Anterior cingulate cortex (tissue), 58 donors: ENCODE measurements around the gene PRKCI.
"Not testable (repeated sequence)": the region's sequence is repeated elsewhere in the genome, so short reads cannot be mapped to it uniquely, and the experiment has no call there.

ENCODE experiments used
- DNase-seq, 58 donors: peaks; one replicate each; lab custom pipeline; 2025; lab: John Stamatoyannopoulos, UW

The PRKCI gene

GRCh38 chr3:170331143-170331542 lies 108.9 kb downstream of the PRKCI start:
- DNase-seq: no peak

- DNase-seq: no peak
These were observed 115.2 kb downstream of the PRKCI start for GRCh38 chr3:170337420-170337819.

GRCh38 chr3:170338690-170339340 lies 116.6 kb downstream of the PRKCI start:
- DNase-seq: no peak

- not testable (repeated sequence) for DNase-seq
These were observed 120.0 kb downstream of the PRKCI start for GRCh38 chr3:170342273-170342672.

DNA sequence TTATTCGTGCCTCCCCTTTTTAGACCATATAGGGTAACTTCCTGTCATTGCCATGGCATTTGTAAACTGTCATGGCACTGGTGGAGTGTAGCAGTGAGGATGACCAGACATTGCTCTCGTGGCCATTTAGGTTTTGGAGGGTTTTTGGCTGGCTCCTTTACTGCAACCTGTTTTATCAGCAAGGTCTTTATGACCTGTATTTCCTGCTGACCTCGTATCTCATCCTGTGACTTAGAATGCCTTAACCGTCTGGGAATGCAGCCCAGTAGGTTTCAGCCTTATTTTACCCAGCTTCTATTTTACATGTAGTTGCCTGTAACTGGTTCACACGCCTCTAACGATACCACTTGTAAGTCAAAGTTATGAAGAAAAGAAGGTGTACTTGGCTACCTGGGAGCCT lies 121.6 kb downstream of the PRKCI start:
- not testable (repeated sequence) for DNase-seq

- no peak for DNase-seq
These were observed 122.7 kb downstream of the PRKCI start for GRCh38 chr3:170344971-170345370.

DNA sequence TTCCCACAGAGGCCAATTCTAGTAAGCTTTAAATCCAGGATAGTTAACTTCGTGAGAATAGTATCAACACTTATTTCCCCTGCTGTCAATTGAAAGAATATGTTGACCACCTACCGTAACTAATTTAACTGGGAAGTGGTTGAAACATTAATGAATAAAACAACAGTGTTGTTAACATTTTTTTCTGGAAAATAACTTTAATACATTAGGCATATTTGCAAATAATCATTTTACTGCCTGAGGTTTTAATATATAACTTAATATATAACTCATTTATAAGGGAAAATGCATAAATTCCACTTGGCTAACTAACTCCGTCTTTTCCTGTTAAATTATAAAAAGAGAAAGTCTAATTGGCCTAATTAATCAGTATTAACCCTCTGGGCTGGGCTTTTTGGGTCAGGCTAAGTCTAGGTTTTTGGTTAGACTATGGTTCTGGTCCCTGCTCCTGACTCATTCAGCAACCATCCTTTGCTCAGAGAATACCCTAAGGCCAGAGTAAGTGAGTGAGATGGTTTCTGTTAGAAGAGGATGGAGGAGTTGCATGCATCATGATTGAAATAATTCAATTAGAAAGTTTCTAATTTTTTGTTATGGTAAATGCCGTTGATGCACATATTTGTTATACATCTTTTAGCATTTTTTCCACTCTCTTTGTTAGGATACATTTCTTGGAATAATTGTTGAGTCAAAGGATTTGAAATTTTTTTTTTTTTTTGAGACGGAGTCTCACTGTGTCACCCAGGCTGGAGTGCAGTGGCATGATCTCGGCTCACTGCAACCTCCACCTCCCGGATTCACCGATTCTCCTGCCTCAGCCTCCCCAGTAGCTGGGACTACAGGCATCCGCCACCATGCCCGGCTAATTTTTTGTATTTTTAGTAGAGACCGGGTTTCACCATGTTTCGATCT lies 124.5 kb downstream of the PRKCI start:
- no peak for DNase-seq

- no peak for DNase-seq
These were observed 128.5 kb downstream of the PRKCI start for GRCh38 chr3:170350515-170351413.

DNA sequence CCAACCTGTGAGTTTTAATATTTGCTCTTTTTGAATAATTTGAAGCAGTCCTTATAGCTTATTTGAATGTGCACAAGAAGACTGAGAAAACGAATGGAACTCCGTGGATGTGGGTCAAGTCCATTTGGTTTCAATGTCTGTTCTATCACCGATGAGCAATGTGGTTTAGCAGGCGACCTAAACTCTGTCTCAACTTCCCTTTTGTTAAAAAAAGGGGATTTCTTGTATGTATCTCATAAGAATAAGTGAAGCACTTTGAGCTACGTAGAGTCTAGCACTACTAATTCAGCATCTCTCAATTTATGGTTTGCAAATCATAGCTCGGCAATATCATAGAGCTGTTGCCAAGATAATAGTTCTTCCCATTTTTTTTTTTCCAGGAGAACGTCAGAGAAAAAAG lies 130.7 kb downstream of the PRKCI start:
- no peak for DNase-seq

DNA sequence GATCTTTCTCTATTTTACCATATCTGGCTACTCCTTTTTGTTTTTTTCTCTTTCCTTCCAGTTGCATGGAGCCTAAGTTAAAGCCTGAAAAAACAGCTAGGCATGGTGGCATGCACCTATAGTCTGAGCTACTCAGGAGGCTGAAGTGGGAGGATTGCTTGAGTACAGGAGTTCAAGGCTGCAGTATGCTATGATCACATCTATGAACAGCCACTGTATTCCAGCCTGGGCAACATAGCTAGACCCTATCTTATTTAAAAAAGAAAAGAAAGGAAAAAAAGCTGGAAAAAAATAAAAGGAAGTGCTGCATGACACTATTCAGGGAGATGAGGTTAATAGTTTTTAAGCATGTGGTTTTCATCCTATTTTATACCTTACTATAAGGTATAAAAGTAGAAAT lies 131.3 kb downstream of the PRKCI start:
- no peak for DNase-seq

- no peak for DNase-seq
These were observed 132.5 kb downstream of the PRKCI start for GRCh38 chr3:170354760-170355159.
